Measurements from ENCODE around the gene MEF2B.

- TF ChIP-seq POLR2A (IDR thresholded peaks at IDR 0.05), result no peak
- no peak for TF ChIP-seq CTCF (IDR thresholded peaks at IDR 0.05)
These were observed 23.2 kb downstream of the MEF2B start for GRCh38 chr19:19146865-19147264.

All from right lobe of liver (tissue), 4 donors.